C4-2B (cell line): ENCODE measurements around the gene IQSEC1.

Experiments
- CTCF ChIP-seq: fragments of 450-650 bp; conservative IDR thresholded peaks from 2 replicates; pipeline ENCODE4 v1.5.1; 2017; ENCODE audit warnings: mild to moderate bottlenecking
- ZFX ChIP-seq: fragments of 450-650 bp; IDR thresholded peaks from 2 replicates; pipeline ENCODE4 v1.6.1; 2017

- no peak for TF ChIP-seq CTCF
- TF ChIP-seq ZFX = no peak
Observed at GRCh38 chr3:13112521-13113345, 39.5 kb upstream of the IQSEC1 start.
